Aorta (tissue), 5 donors: ENCODE measurements around the gene IWS1. TPM values are rescaled to one million over a fixed set of nuclear protein-coding genes. Genes with fewer than 3 reads are reported as not detected.
A peak's percentile ranks its signal among the peaks of the same experiment; 100 is the strongest.

ENCODE experiments used
- ATAC-seq: fragments of 200-7000 bp; cut with Tn5 transposase; one replicate; pipeline ENCODE4 v1.9.1; 2022; ENCODE audit warnings: moderate library complexity; ENCODE audit not compliant: low FRiP score
- DNase-seq, 2 donors: peaks; one replicate each; pipeline ENCODE4 v3.0.0-alpha.2; 2020
- H3K27ac ChIP-seq, 2 donors: one replicate each; pipeline ENCODE4 v1.5.1; 2013; ENCODE audit warnings: low read length in 2 of 2, mild to moderate bottlenecking in 2 of 2, moderate library complexity in 2 of 2, control low read depth in 1 of 2, inconsistent platforms in 1 of 2, low read depth in 1 of 2
- H3K27me3 ChIP-seq, 2 donors: one replicate each; pipeline ENCODE4 v1.6.1; 2013; ENCODE audit warnings: control low read depth in 1 of 2, low read length in 1 of 2, mild to moderate bottlenecking in 1 of 2, moderate library complexity in 1 of 2; ENCODE audit not compliant: insufficient read depth in 2 of 2, control insufficient read depth in 1 of 2
- H3K36me3 ChIP-seq, 2 donors: one replicate each; pipeline ENCODE4 v1.6.1; 2013; ENCODE audit warnings: control low read depth in 1 of 2, low read length in 1 of 2, mild to moderate bottlenecking in 1 of 2; ENCODE audit not compliant: insufficient read depth in 2 of 2, control insufficient read depth in 1 of 2
- H3K4me1 ChIP-seq, 2 donors: one replicate each; pipeline ENCODE4 v1.6.1; 2013; ENCODE audit warnings: low read length in 2 of 2, control low read depth in 1 of 2, mild to moderate bottlenecking in 1 of 2, moderate library complexity in 1 of 2; ENCODE audit not compliant: insufficient read depth in 2 of 2, control insufficient read depth in 1 of 2
- H3K4me3 ChIP-seq, 2 donors: one replicate each; pipeline ENCODE4 v1.5.1; 2013; ENCODE audit warnings: low read length in 2 of 2, control low read depth in 1 of 2, mild to moderate bottlenecking in 1 of 2
- H3K9me3 ChIP-seq: one replicate; pipeline ENCODE4 v1.6.1; 2013; ENCODE audit warnings: mild to moderate bottlenecking, low read length; ENCODE audit not compliant: control insufficient read depth
- WGBS, 2 donors: extraction: QIAGEN DNeasy Blood & Tissue Kit; methylation state at CpG; one replicate each; pipeline ENCODE4 v1.1.7; 2013; 5-methylcytosine and 5-hydroxymethylcytosine counted together
- intact Hi-C, 2 donors: fragments of 100-400 bp; cut with DNase I; formaldehyde crosslinking; loops; one replicate each; pipeline versions ENCODE4 v1.14.2 to v1.15.0; 2022
- polyA plus RNA-seq, 2 donors: library from polyadenylated mRNA; stranded (reverse); fragments of 200-250 nt; gene quantifications; one replicate each; pipeline ENCODE4 v1.2.3, GENCODE V29; 2013
- total RNA-seq, 2 donors: library from RNA; stranded (reverse); fragmentation: NEBNext Ultra II Directional; extraction: Animal tissue kit (Norgen Biotek cat#: 25700); gene quantifications; one replicate each; pipeline ENCODE4 v1.2.1, GENCODE V29; 2021
- donor health status: healthy with polysubstance abuse.
- donor health status: Bipolar disorder and iron deficiency.
- donor health status: DM: no; HTN: no; CAD: no.
- donor health status: DM: no; HTN: no; CAD: no.
- donor health status: DM: yes; HTN: yes; CAD: no.

Gene IWS1
- total and polyA plus RNA-seq, 4 donors, result 14.0 to 40.2 (median 32.4) TPM

DNA sequence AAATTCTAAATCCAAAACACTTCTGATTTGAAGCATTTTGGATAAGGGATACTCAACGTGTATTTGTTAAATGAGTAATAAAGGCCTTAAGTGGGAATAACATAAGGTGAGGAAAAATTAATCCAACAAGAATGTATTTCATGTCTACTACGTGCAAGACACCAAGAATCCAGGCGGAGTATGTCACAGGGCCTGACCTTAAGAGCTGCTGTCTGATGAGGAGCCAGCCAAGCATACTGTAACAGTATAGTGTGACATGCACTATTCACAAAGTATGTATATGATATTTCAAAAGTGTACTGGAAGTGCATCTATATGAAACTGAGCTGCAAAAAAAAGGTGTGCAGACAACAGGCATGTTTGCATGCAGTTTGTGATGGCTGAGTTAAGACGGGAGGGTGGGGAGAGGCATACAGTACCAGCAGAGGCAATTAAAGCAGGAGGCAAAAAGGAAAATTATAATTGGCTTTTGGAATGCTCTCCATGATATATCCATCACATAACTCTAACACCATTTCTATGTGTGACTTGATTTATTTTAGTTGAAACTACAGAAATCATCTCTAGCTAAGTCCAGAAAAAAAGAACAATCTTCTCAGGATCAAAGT lies 18.2 kb downstream of the IWS1 start:
- H3K36me3 ChIP-seq, result peaks cover 6 to 7% of the 10 kb centered on the region in 2 donors
- ATAC-seq, result no peak
- peaks cover 0 to 7% of the 10 kb centered on the region in 2 donors for H3K4me1 ChIP-seq
- H3K4me3 ChIP-seq, result no peak overlapping the region
- intact Hi-C loops, result loop anchor here in 1 of 2 donors (5.0 kb wide), 1 partner anchor 199 kb away; no protein-coding TSS in a partner anchor
- H3K27ac ChIP-seq, result peak overlapping the region; percentile 30 to 87
- 60 to 63% methylated on average over 4 of the region's 4 CpGs for WGBS, 2 donors
- no peak for DNase-seq
- H3K9me3 ChIP-seq, result no peaks in the 10 kb centered on the region
- H3K27me3 ChIP-seq, result no peaks in the 10 kb centered on the region

- no peaks in the 10 kb centered on the region for H3K9me3 ChIP-seq
- H3K27ac ChIP-seq, result no peak overlapping the region
- peaks cover 0 to 7% of the 10 kb centered on the region in 2 donors for H3K4me1 ChIP-seq
- intact Hi-C loops, result loop anchor here in 1 of 2 donors (5.0 kb wide), 1 partner anchor 201 kb away; no protein-coding TSS in a partner anchor
- H3K27me3 ChIP-seq, result no peaks in the 10 kb centered on the region
- DNase-seq (no peak), ATAC-seq (no peak)
- 68 to 70% methylated on average over 1 of the region's 1 CpG for WGBS, 2 donors
- H3K4me3 ChIP-seq, result no peak overlapping the region
- peaks cover 6 to 7% of the 10 kb centered on the region in 2 donors for H3K36me3 ChIP-seq
Measured at GRCh38 chr2:127506510-127506909, 19.8 kb downstream of the IWS1 start.

DNA sequence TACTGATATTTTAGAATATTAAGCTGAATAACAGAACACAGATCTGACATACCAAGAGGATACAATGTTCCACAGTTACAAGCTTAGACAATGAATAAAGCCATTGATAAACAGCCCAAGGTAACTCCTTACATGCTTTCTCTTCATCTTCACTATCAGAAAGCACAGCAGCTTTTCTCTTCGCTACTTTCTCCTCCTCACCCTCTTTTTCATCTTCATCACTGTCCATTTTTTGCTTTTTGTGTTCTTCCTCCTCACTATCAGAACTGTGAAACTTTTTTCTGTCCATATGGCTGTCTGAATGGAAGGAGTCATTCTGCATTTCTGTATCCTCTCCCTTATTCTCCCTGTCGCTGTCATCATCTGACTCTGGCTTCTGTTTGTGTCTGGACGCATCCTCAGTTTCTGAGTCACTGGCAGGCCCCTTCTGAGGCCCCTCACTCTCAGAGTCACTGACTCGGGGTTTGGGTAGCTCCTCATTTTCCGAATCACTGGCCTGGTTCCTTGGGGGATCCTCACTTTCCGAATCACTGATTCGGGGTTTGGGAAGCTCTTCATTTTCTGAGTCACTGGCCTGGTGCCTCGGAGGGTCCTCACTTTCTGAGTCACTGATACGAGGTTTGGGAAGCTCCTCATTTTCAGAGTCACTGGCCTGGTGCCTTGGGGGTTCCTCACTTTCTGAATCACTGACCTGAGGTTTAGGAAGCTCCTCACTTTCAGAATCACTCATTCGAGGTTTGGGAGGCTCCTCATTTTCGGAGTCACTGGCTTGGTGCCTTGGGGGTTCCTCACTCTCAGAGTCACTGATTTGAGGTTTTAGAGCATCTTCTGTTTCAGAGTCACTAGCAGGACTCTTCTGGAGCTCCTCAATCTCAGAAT lies 21.5 kb downstream of the IWS1 start:
- H3K27ac ChIP-seq, result no peak overlapping the region
- intact Hi-C loops, result loop anchor here in 1 of 2 donors (5.0 kb wide), 1 partner anchor 203 kb away; no protein-coding TSS in a partner anchor
- H3K4me1 ChIP-seq, result peaks cover 0 to 4% of the 10 kb centered on the region in 2 donors
- H3K36me3 ChIP-seq, result peaks cover 6 to 7% of the 10 kb centered on the region in 2 donors
- DNase-seq (no peak), ATAC-seq (no peak)
- WGBS, 2 donors, result 93 to 94% methylated on average over 11 of the region's 11 CpGs
- no peak overlapping the region for H3K4me3 ChIP-seq
- no peaks in the 10 kb centered on the region for H3K27me3 ChIP-seq
- H3K9me3 ChIP-seq, result no peaks in the 10 kb centered on the region

DNA sequence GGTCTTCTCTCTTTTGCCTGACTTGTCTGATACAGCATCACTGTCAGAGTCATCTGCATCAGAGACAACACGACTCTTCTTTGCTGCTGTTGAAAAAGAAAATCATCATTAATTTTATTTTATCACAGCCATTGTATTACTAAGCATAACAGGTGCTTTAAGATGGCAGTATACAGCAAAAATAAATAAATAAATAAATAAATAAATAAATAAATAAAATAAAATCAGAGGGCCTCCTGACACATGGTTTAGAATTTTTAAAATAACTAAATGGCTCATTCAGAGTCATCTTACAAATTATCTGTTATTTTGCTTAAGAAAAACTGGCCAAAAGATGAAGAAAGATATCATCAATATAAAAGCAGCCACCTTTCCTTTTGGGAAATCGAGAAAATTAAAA lies 22.8 kb downstream of the IWS1 start:
- peaks cover 0 to 4% of the 10 kb centered on the region in 2 donors for H3K4me1 ChIP-seq
- H3K9me3 ChIP-seq, result no peaks in the 10 kb centered on the region
- intact Hi-C loops, result no loop called here
- H3K27me3 ChIP-seq, result no peaks in the 10 kb centered on the region
- WGBS, 2 donors, result 92 to 97% methylated on average over 2 of the region's 2 CpGs
- no peak overlapping the region for H3K27ac ChIP-seq
- H3K4me3 ChIP-seq, result no peak overlapping the region
- peaks cover 6 to 7% of the 10 kb centered on the region in 2 donors for H3K36me3 ChIP-seq
- no peak for DNase-seq
- no peak for ATAC-seq

- Histone ChIP-seq H3K27me3 (no peaks in the 10 kb centered on the region), H3K27ac (no peak overlapping the region), H3K4me1 (no peaks in the 10 kb centered on the region), H3K4me3 (no peak overlapping the region), H3K9me3 (no peaks in the 10 kb centered on the region), H3K36me3 (peaks cover 0 to 4% of the 10 kb centered on the region in 2 donors)
- 92 to 96% methylated on average over 2 of the region's 2 CpGs for WGBS, 2 donors
- ATAC-seq (no peak), DNase-seq (no peak)
- intact Hi-C loops, result no loop called here
Measured at GRCh38 chr2:127498386-127498785, 27.9 kb downstream of the IWS1 start.

DNA sequence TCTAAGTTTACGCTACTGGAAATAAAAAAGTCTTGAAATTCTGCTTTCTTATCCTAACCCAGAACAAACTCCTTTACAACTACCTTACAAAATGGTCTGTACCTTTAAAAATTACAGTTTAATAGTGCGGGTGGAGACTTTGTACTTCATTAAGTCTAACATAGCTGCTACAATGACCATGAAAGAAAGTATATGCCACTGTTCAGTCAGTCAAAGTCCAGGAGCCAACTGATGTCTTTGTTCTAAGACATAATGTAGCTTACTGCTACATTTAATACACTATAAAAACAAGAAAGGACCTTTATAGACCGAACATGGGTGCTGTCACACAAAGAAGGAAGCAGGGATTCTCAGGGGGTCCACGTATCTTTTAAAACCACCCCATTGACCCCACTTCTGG lies 36.0 kb downstream of the IWS1 start:
- intact Hi-C loops, result no loop called here
- H3K27me3 ChIP-seq, result no peaks in the 10 kb centered on the region
- H3K27ac ChIP-seq, result no peak overlapping the region
- DNase-seq (no peak), ATAC-seq (no peak)
- H3K4me1 ChIP-seq, result no peaks in the 10 kb centered on the region
- no peaks in the 10 kb centered on the region for H3K9me3 ChIP-seq
- peaks cover 0 to 7% of the 10 kb centered on the region in 2 donors for H3K36me3 ChIP-seq
- WGBS, 2 donors, result 86 to 88% methylated on average over 4 of the region's 4 CpGs
- H3K4me3 ChIP-seq, result no peak overlapping the region

GRCh38 chr2:127486247-127487058 lies 39.8 kb downstream of the IWS1 start:
- H3K27ac ChIP-seq, result no peak overlapping the region
- H3K4me1 ChIP-seq, result no peaks in the 10 kb centered on the region
- H3K27me3 ChIP-seq, result no peaks in the 10 kb centered on the region
- 89 to 91% methylated on average over 8 of the region's 8 CpGs for WGBS, 2 donors
- intact Hi-C loops, result no loop called here
- ATAC-seq (no peak), DNase-seq (no peak)
- no peaks in the 10 kb centered on the region for H3K9me3 ChIP-seq
- H3K36me3 ChIP-seq, result peaks cover 5 to 8% of the 10 kb centered on the region in 2 donors
- H3K4me3 ChIP-seq, result no peak overlapping the region

DNA sequence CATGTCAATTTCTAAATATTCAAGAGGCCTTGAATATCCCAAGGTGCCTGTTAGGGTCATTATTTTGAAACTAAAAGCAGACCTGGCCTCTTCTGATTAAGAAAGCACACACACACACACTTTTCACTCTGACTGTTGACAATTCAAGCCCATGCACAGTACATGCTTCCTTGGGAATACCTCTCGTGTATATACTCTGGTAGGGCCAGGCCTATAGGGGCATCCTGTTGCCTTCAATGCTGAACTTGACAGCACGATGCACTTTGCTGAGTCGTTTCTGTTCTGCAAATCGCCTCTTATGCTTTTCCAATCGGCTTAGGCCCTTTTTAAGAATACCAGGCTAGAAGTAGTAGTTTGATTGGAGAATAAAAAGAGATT lies 40.6 kb downstream of the IWS1 start:
- no peak overlapping the region for H3K4me3 ChIP-seq
- no peak overlapping the region for H3K27ac ChIP-seq
- no peaks in the 10 kb centered on the region for H3K9me3 ChIP-seq
- DNase-seq, result no peak
- WGBS, 2 donors, result 78 to 85% methylated on average over 5 of the region's 5 CpGs
- H3K27me3 ChIP-seq, result no peaks in the 10 kb centered on the region
- ATAC-seq, result no peak
- intact Hi-C loops, result no loop called here
- H3K36me3 ChIP-seq, result peaks cover 8 to 9% of the 10 kb centered on the region in 2 donors
- no peaks in the 10 kb centered on the region for H3K4me1 ChIP-seq
